GM18867 (cell line): ENCODE measurements around the gene ZNF268.
"Not testable (repeated sequence)": the region's sequence is repeated elsewhere in the genome, so short reads cannot be mapped to it uniquely, and the experiment has no call there.

Experiments used
- ATAC-seq: cut with Tn5 transposase; IDR thresholded peaks from one replicate; pipeline ENCODE4 v1.9.1; 2021; ENCODE audit warnings: mild to moderate bottlenecking, moderate library complexity; ENCODE audit not compliant: unreplicated experiment

Gene ZNF268

GRCh38 chr12:133226690-133227089 lies 45.4 kb downstream of the ZNF268 start:
- no peak for ATAC-seq

DNA sequence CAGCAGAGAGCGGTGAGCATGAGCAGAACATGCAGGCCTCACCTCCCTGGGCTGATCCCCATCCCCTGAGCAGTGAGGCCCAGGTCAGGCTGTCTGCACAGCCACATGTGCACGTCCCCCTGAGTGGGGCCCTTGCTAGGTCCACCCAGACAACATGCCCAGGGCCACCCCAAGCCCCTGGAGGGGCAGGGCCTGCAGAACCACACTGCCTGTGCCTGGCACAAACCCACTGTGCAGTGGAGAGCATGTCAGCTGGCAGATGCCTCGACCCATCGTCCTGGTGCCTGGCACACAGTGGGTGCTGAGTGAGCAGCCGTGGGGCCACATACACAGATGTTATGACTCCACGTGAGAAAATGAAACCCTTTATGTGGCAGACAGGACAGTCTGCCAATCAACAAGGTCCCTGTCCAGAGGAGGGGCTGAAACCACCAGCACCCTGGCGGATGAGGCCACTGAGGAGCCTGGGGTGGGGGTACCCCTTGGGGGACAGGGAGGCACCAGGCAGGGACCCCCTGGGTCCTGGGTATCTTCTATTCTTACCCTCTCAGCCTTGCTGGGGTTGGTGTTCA lies 46.1 kb downstream of the ZNF268 start:
- ATAC-seq, result no peak

- ATAC-seq, result no peak
Measured at GRCh38 chr12:133231001-133231400, 49.7 kb downstream of the ZNF268 start.

DNA sequence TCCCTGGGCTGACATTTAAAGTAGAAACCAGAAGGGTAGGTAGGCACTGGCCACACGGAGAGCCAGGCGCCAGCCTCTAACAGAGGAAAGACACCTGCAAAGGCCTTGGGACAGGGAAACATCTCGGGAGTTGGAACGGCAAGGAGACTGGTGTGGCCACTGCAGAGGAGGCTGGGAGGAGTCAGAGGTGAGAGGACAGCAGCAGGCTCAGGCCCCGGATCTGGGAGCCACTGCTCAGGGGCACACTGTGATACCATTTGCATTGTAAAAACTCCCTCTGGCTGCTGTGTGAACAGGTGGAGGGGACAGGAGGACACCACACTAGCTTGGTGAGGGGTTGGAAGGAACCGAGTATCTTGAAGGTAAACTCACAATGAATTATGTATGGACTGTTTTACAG lies 51.7 kb downstream of the ZNF268 start:
- ATAC-seq, result no peak

DNA sequence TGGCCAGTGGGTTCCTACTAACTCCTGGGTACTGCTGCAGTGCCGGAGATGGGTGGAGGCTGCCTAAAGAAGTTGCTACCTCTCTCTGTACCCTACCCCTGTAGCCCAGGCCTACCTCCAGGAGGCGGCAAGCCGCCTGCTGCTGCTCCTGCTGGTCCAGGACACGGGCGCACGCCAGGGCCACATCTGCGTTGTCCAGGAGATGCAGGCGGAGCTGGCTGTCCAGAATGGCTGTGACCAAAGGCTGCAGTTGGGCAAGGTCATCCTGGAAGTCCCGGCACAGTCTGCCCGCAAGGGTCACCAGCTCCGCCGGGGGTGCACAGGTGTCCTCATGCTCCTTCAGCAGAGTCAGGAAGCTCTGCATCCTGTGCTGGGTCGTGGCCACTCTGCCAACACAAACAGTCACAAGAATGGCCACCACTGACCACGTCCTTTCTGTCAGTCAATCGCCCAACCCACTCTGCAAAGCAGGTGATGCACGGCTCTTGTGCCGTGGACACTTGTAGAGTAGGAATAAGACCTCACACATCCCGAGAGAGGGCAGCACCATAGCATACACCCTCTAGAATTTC lies 52.8 kb downstream of the ZNF268 start:
- no peak for ATAC-seq

DNA sequence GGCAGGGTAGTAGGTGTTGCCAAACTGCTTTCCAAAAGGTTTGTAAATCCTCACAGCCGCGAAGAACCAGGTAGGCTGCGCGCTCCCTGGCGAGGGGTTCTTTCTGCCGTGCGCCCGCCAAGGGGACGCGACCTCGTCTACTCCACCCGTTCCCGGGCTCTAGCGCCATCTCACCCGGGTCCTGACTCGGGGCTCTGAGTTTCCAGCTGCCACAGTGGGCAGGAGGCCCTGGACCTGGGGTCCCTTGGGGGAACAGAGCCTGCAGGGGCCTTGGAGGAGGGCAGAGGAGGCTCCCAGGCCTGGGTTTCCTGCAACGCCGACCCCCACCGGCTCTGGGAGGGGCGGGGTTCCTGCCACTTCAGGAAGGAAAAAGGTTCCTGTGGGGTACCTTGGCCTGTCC lies 53.7 kb downstream of the ZNF268 start:
- ATAC-seq, result no peak

- no peak for ATAC-seq
Measured at GRCh38 chr12:133235401-133236112, 54.3 kb downstream of the ZNF268 start, which contains the start of gene ANHX. ANHX (minus strand) TSS chr12:133235877; CDS start chr12:133234356, 1,521 bp downstream.

DNA sequence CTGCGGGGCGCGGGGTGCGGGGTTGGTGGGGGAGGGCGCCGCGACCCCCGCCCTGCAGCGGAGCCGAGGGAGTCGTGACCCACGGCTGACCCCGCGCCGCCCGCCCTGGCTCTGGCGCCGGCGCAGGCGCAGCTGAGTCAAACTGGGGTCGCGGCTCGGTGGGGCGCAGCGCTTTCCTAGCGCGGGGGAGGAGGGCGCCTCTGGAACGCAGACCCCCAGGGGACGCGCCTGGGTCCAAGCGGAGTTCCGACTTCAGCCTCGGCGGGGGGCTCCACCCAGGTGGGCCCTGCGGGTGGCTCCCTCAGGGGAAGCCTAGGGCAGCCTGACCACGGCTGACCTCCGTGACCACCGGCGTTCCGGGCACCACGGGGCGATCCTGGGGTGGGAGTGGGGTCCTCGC lies 54.8 kb downstream of the ZNF268 start:
- ATAC-seq, result no peak

DNA sequence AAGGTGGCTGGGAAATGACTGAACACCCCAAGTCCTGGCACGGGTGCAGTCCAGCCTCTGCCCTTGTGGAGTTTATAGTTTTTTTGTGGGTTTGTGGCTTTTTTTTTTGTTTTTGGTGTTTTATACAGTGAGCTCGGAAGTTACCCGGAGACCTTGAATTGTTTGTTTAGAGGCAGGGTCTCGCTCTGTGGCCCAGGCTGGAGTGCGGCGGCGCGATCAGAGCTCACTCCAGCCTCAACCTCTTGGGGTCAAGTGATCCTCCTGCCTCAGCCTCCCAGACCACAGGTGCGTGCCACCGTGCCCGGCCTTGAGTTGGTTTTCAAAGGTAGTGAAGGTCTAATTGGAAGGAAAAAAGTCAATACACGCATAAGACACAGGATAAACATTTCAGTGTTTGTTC lies 55.3 kb downstream of the ZNF268 start:
- ATAC-seq, result no peak

- ATAC-seq, result no peak
Measured at GRCh38 chr12:133251732-133252131, 70.4 kb downstream of the ZNF268 start.

DNA sequence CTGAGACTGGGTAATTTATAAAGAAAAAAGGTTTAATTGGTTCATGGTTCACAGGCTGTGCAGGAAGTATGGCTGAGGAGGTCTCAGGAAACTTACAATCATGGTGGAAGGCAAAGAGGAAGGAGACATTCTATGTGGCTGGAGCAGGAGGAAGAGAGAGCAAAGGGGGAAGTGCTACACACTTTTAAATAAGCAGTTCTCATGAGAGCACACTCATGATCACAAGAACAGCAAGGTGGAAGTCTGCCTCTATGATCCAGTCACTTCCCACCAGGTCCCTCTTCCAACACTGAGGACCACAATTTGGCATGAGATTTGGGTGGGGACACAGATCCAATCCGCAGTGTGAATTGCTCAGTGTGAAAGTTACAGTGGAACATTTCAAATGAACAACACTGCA lies 74.5 kb downstream of the ZNF268 start:
- not testable (repeated sequence) for ATAC-seq

DNA sequence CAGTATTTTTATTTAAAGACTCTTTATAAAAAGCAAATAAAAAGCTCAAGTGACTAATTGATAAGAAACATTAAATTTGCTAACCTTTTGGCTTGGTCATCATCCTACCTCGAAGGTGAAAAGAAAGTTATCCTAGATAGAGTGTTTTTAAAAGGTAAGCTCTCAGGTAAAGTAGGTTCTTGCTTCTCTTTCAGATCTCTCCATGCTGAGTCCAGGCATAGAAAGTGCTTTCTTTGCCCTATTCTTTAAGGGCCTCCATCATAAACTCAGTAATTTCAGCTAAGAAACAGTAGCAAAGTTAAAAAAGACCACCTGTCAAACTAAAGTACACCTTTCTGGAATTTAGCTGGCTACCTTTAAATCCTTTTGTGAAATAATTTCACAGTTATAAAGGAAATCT lies 75.0 kb downstream of the ZNF268 start:
- no peak for ATAC-seq

DNA sequence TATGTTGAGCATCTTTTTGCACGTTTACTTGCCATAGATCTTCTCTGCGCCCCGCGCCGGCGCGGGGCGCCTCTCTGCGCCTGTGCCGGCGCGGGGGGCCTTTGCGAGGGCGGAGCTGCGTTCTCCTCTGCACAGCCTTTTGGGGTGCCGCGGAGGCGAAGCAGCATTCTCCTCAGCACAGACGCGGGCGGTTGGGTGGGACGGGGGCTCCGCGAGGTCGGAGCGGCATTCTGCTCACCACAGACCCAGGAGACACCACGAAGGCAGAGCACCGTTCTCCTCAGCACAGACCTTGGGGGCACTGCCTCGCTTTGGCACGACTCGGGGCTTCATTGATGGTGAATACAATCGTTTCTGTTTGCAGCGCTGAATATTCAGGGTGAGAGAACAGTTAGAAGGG lies 82.9 kb downstream of the ZNF268 start:
- ATAC-seq, result no peak
